Cardiac muscle cell (in vitro differentiated cells and primary cell): ENCODE measurements around the gene ARPC4. TPM values are rescaled to one million over a fixed set of nuclear protein-coding genes. Genes with fewer than 3 reads are reported as not detected.

Source experiments
- DNase-seq, 2 donors: peaks; one replicate each; pipeline versions ENCODE4 v3.0.0 to v3.0.0-alpha.2; 2010 to 2017; ENCODE audit warnings: low read depth in 1 of 2, low spot score in 1 of 2
- H3K27ac ChIP-seq: fragments of 200-600 bp; sonication (generic); 2 replicates; pipeline ENCODE4 v1.5.1; 2016
- H3K27me3 ChIP-seq: fragments of 200-600 bp; sonication (generic); 2 replicates; pipeline ENCODE4 v1.6.0; 2016; ENCODE audit warnings: control low read depth
- H3K36me3 ChIP-seq: fragments of 200-600 bp; sonication (generic); 2 replicates; pipeline ENCODE4 v1.5.1; 2016; ENCODE audit warnings: control low read depth
- H3K4me1 ChIP-seq: fragments of 200-600 bp; sonication (generic); 2 replicates; pipeline ENCODE4 v1.8.1; 2017; ENCODE audit warnings: low read depth, mild to moderate bottlenecking, mixed run types
- H3K4me3 ChIP-seq: fragments of 200-600 bp; sonication (generic); 2 replicates; pipeline ENCODE4 v1.5.1; 2016; ENCODE audit warnings: mild to moderate bottlenecking
- H3K9me3 ChIP-seq: fragments of 200-600 bp; sonication (generic); 2 replicates; pipeline ENCODE4 v1.5.1; 2017; ENCODE audit warnings: low read depth, mild to moderate bottlenecking, control low read depth
- polyA plus RNA-seq: library from polyadenylated mRNA; unstranded; fragments of >200 nt; fragmentation: Nextera tagmentation; extraction: Ambion mirVana; gene quantifications from 2 replicates; pipeline ENCODE4 v1.2.1, GENCODE V29; 2016
- total RNA-seq: library from RNA; depleted of rRNA; stranded (reverse); fragments of >200 nt; gene quantifications from 2 replicates; pipeline ENCODE4 v1.2.3, GENCODE V29; 2016
- TF ChIP-seq, protein P1 (sequence below): IDR thresholded peaks from 2 replicates; pipeline ENCODE4 v1.5.1; 2012; ENCODE audit warnings: low read depth, mild to moderate bottlenecking, low read length

Gene ARPC4
- total and polyA plus RNA-seq, 2 experiments from 2014 or later, result 114 to 138 TPM

DNA sequence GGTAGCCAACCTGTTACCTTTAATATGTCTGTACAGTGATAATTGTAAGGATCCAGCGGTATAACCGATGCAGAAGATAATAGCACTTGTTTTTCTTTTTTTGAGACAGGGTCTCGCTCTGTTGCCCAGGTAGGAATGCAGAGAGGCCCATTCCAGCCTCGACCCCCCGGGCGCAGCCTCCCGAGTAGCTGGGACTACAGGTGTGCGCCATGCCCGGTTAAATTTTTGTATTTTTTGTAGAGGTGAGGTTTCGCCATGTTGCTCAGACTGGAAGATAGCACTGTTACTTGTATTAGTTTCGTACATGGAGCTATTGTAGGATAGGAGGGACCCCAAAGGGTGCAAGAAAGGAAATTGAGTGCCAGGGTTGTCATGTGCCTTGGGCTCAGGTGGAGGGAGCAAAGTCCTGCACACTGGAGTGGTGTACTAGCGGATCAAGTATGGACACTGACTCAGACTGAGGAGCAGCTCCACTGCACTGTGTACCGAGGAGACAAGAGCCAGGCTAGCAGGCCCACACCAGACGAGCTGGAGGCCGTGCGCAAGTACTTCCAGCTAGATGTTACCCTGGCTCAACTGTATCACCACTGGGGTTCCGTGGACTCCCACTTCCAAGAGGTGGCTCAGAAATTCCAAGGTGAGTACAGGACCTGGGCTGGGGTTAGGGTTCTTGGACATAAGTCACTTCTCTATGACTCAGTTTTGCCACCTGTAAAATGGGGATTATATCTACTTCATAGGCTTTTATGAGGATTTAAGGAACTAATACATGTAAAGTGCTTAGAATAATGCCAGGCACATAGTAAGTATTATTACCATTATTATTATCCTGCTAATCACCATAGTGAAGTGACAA lies 42.1 kb upstream of the ARPC4 start:
- H3K4me3 ChIP-seq, result peak overlapping the region; percentile 44
- H3K27ac ChIP-seq, result peak overlapping the region; percentile 18
- no peaks in the 10 kb centered on the region for H3K27me3 ChIP-seq
- no peak for DNase-seq
- peaks cover 20% of the 10 kb centered on the region for H3K36me3 ChIP-seq
- peaks cover 5% of the 10 kb centered on the region for H3K4me1 ChIP-seq
- no peaks in the 10 kb centered on the region for H3K9me3 ChIP-seq
- TF ChIP-seq, protein P1, sequence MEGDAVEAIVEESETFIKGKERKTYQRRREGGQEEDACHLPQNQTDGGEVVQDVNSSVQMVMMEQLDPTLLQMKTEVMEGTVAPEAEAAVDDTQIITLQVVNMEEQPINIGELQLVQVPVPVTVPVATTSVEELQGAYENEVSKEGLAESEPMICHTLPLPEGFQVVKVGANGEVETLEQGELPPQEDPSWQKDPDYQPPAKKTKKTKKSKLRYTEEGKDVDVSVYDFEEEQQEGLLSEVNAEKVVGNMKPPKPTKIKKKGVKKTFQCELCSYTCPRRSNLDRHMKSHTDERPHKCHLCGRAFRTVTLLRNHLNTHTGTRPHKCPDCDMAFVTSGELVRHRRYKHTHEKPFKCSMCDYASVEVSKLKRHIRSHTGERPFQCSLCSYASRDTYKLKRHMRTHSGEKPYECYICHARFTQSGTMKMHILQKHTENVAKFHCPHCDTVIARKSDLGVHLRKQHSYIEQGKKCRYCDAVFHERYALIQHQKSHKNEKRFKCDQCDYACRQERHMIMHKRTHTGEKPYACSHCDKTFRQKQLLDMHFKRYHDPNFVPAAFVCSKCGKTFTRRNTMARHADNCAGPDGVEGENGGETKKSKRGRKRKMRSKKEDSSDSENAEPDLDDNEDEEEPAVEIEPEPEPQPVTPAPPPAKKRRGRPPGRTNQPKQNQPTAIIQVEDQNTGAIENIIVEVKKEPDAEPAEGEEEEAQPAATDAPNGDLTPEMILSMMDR, result no peak

DNA sequence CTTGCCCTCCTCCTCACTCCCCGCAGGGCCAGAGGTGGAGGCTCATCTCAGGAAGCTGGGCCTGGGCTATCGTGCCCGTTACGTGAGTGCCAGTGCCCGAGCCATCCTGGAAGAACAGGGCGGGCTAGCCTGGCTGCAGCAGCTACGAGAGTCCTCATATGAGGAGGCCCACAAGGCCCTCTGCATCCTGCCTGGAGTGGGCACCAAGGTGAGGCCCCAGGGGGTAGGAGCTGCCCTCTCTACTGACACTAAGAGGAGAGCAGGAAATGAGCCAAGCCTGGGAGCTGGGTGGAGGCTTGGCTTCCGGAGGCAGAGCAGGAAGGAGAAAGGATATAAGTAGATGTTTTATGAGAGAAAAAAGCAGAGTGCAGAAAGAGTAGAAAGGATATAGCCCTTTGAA lies 38.2 kb upstream of the ARPC4 start:
- Histone ChIP-seq H3K27ac (no peak overlapping the region), H3K36me3 (peaks cover 18% of the 10 kb centered on the region), H3K4me3 (no peak overlapping the region), H3K27me3 (no peaks in the 10 kb centered on the region), H3K9me3 (no peaks in the 10 kb centered on the region), H3K4me1 (peaks cover 5% of the 10 kb centered on the region)
- TF ChIP-seq, protein P1, result no peak
- DNase-seq, result peak in 1 of 2 donors; percentile 17

DNA sequence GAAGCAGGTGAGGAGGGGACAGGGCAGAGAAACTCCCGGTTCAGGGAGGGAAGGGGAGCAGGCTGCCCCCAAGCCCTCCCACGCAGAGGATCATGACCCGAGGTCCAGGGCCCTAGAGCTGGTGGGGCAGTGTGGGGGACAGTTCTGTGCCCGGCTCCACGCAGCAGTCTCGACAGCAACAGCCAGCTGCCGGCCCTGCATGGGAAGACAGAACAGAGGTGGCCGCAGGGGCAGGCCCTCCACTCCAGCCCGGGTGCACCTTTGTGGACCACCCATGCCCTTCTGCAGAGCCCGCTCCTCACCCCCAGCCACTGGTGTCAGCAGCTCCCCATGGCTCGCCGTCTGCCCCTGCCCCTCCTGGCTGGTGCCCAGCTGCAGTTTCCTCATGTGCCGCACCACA lies 35.5 kb upstream of the ARPC4 start:
- H3K4me1 ChIP-seq, result no peaks in the 10 kb centered on the region
- TF ChIP-seq, protein P1, result no peak
- no peak overlapping the region for H3K27ac ChIP-seq
- H3K9me3 ChIP-seq, result no peaks in the 10 kb centered on the region
- H3K36me3 ChIP-seq, result peaks cover 13% of the 10 kb centered on the region
- H3K27me3 ChIP-seq, result no peaks in the 10 kb centered on the region
- no peak for DNase-seq
- H3K4me3 ChIP-seq, result no peak overlapping the region

DNA sequence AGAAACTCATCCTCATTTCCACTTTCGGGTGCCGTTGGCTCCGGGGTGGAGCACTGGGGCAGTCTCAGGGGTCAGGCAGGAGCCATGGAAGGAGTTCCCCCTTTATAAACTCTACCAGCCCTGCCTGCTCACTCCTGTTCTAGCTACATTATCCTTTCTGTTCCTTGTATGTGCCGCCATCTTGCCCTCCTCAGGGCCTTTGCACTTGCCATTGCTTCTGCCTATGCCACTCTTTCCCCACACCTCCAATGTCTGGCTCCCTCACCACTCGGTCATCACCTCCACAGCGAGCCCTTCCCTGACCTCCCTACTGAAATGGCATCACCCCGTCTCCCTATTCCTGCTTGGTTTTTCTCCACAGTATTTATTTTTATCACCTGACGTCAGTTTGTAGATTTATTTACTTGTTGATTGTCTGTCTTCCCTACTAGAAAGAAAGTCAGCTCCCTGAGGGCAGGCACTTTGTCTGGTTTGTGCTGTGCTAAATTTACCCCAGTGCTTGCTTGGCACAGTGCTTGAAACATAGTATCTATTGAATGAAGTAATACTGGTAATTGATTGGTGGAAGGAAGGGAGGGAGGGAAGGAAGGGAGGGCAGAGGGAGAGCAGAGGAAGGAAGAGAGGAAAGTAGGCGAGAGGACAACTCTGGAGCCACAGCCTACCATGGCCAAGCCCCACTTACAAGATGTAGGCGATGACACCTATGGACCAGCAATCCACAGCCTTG lies 31.9 kb upstream of the ARPC4 start:
- Histone ChIP-seq H3K27ac (no peak overlapping the region), H3K9me3 (no peaks in the 10 kb centered on the region), H3K27me3 (no peaks in the 10 kb centered on the region), H3K4me1 (no peaks in the 10 kb centered on the region), H3K4me3 (no peak overlapping the region), H3K36me3 (peaks cover 7% of the 10 kb centered on the region)
- DNase-seq, result no peak
- TF ChIP-seq, protein P1, result no peak

DNA sequence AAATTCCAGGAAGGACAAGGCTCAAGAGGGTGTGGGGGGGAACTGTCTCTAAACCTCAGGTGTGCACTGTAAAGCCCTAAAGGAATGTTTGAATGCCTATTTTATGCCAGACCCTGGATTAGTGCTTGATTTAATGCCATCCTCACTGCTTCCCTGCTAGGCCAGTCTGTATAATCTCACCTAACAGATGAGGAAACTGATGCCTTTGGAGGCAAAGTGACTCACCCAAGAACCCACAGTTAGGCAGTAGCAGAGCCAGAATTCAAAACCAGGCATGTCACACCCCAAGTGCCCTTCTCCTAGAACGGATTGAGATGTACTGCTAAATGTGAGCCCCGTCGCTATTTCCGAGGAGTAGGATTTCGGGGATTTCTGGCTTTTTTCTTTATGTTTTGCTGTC lies 31.0 kb upstream of the ARPC4 start:
- Histone ChIP-seq H3K27me3 (no peaks in the 10 kb centered on the region), H3K9me3 (no peaks in the 10 kb centered on the region), H3K4me1 (no peaks in the 10 kb centered on the region), H3K36me3 (no peaks in the 10 kb centered on the region), H3K27ac (no peak overlapping the region), H3K4me3 (no peak overlapping the region)
- TF ChIP-seq, protein P1, result no peak
- no peak for DNase-seq
